ENCODE measurements around the gene GPR176.

GPR176 gene

GRCh38 chr15:39942101-39942752 is 22.2 kb upstream of the GPR176 start:
- H3K27me3 ChIP-seq (replicated peaks), result no peaks in the 10 kb centered on the region
- H3K4me3 ChIP-seq (ENCODE audit: low read depth, low read length), result no peak overlapping the region
- DNase-seq, result no peak
- H3K36me3 ChIP-seq (replicated peaks), result peaks cover 40% of the 10 kb centered on the region
- in situ Hi-C loops (cut with HindIII; ENCODE audit: low pct_ligation_motif_present, low sequenced_read_pairs), result no loop called here
- peak overlapping the region; percentile 23 for H3K27ac ChIP-seq
- no peak for TF ChIP-seq CTCF (IDR thresholded peaks at IDR 0.05; ENCODE audit: low read depth, low read length, missing control alignments)

GRCh38 chr15:39939487-39940452 is 19.7 kb upstream of the GPR176 start:
- Histone ChIP-seq H3K27ac (peak overlapping the region; percentile 2), H3K36me3 (replicated peaks) (peaks cover 19% of the 10 kb centered on the region), H3K4me3 (ENCODE audit: low read depth, low read length) (no peak overlapping the region), H3K27me3 (replicated peaks) (no peaks in the 10 kb centered on the region)
- no peak for TF ChIP-seq CTCF (IDR thresholded peaks at IDR 0.05; ENCODE audit: low read depth, low read length, missing control alignments)
- in situ Hi-C loops (cut with HindIII; ENCODE audit: low pct_ligation_motif_present, low sequenced_read_pairs), result no loop called here
- DNase-seq, result no peak

- Histone ChIP-seq H3K27ac (no peak overlapping the region), H3K36me3 (replicated peaks) (peaks cover 14% of the 10 kb centered on the region)
- in situ Hi-C loops (cut with HindIII; ENCODE audit: low pct_ligation_motif_present, low sequenced_read_pairs), result no loop called here
These were observed 17.6 kb upstream of the GPR176 start for GRCh38 chr15:39937696-39938095.

GRCh38 chr15:39936681-39937080 is 16.6 kb upstream of the GPR176 start:
- in situ Hi-C loops (cut with HindIII; ENCODE audit: low pct_ligation_motif_present, low sequenced_read_pairs), result no loop called here
- TF ChIP-seq CTCF (IDR thresholded peaks at IDR 0.05; ENCODE audit: low read depth, low read length, missing control alignments), result no peak
- no peaks in the 10 kb centered on the region for H3K27me3 ChIP-seq (replicated peaks)
- H3K4me3 ChIP-seq (ENCODE audit: low read depth, low read length), result no peak overlapping the region
- H3K27ac ChIP-seq, result no peak overlapping the region
- no peak for DNase-seq
- H3K36me3 ChIP-seq (replicated peaks), result peaks cover 13% of the 10 kb centered on the region

More at GRCh38 chr15:39937696-39938095, 17.6 kb upstream of the GPR176 start:
- H3K4me3 ChIP-seq (ENCODE audit: low read depth, low read length), result no peak overlapping the region
- no peak for DNase-seq
- TF ChIP-seq CTCF (IDR thresholded peaks at IDR 0.05; ENCODE audit: low read depth, low read length, missing control alignments), result no peak
- no peaks in the 10 kb centered on the region for H3K27me3 ChIP-seq (replicated peaks)

- Histone ChIP-seq H3K27me3 (replicated peaks) (no peaks in the 10 kb centered on the region), H3K36me3 (replicated peaks) (peaks cover 12% of the 10 kb centered on the region), H3K4me3 (ENCODE audit: low read depth, low read length) (no peak overlapping the region), H3K27ac (no peak overlapping the region)
- no peak for DNase-seq
- no peak for TF ChIP-seq CTCF (IDR thresholded peaks at IDR 0.05; ENCODE audit: low read depth, low read length, missing control alignments)
- in situ Hi-C loops (cut with HindIII; ENCODE audit: low pct_ligation_motif_present, low sequenced_read_pairs), result no loop called here
These were observed 16.1 kb upstream of the GPR176 start for GRCh38 chr15:39936187-39936586.

Measured in brain microvascular endothelial cell (primary cell).